Chondrocyte (in vitro differentiated cells): ENCODE measurements around the gene FNDC11. TPM values are rescaled to one million over a fixed set of nuclear protein-coding genes. Genes with fewer than 3 reads are reported as not detected.

ENCODE experiments used
- DNase-seq: peaks from one replicate; pipeline ENCODE4 v3.0.0; 2021; ENCODE audit warnings: mixed read lengths, low spot score
- H3K27ac Mint-ChIP-seq: one replicate; pipeline ENCODE4 v1.8.0; 2021; ENCODE audit warnings: mild to moderate bottlenecking, moderate library complexity, mixed read lengths; ENCODE audit not compliant: unreplicated experiment
- H3K27me3 Mint-ChIP-seq: 2 replicates; pipeline ENCODE4 v1.8.0; 2021; ENCODE audit warnings: low read depth, mixed read lengths
- H3K36me3 Mint-ChIP-seq: 2 replicates; pipeline ENCODE4 v1.8.0; 2021; ENCODE audit warnings: low read depth, mixed read lengths
- H3K4me1 Mint-ChIP-seq: 2 replicates; pipeline ENCODE4 v1.8.0; 2021; ENCODE audit warnings: low read depth, mild to moderate bottlenecking, mixed read lengths
- H3K4me3 Mint-ChIP-seq: one replicate; pipeline ENCODE4 v1.8.0; 2021; ENCODE audit warnings: mild to moderate bottlenecking, moderate library complexity, mixed read lengths; ENCODE audit not compliant: unreplicated experiment
- H3K9me3 Mint-ChIP-seq: 2 replicates; pipeline ENCODE4 v1.8.0; 2021; ENCODE audit warnings: low read depth, mixed read lengths
- total RNA-seq: library from RNA; stranded (reverse); gene quantifications from 3 replicates; pipeline ENCODE4 v1.2.1, GENCODE V29; 2021
- TF ChIP-seq, protein P1 (sequence below): fragments of 200-600 bp; sonication (generic); IDR thresholded peaks from 2 replicates; pipeline ENCODE4 v1.5.0; 2021; ENCODE audit warnings: antibody characterized with exemption, mild to moderate bottlenecking, moderate library complexity

The FNDC11 gene
- total RNA-seq, 1 donor from 2014 or later, result 0.25 TPM

DNA sequence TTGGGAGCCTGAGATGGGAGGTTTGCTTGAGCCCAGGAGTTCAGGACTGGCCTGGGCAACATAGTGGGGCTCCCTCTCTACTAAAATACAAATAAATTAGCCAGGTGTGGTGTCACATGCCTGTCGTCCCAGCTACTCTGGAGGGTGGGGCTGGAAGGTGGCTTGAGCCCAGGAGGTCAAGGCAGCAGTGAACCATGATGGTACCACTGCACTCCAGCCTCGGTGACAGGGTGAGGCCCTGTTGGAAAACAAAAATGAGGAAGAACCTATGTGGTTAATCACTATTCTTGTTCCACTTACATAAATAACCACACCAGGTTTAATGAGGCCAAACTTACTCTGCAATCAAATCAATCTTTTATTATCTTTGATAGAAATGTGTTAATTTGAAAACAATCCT, 28.0 kb upstream of the FNDC11 start:
- no peak overlapping the region for H3K4me3 Mint-ChIP-seq
- DNase-seq, result no peak
- H3K27me3 Mint-ChIP-seq, result no peaks in the 10 kb centered on the region
- H3K27ac Mint-ChIP-seq, result no peak overlapping the region
- TF ChIP-seq, protein P1, sequence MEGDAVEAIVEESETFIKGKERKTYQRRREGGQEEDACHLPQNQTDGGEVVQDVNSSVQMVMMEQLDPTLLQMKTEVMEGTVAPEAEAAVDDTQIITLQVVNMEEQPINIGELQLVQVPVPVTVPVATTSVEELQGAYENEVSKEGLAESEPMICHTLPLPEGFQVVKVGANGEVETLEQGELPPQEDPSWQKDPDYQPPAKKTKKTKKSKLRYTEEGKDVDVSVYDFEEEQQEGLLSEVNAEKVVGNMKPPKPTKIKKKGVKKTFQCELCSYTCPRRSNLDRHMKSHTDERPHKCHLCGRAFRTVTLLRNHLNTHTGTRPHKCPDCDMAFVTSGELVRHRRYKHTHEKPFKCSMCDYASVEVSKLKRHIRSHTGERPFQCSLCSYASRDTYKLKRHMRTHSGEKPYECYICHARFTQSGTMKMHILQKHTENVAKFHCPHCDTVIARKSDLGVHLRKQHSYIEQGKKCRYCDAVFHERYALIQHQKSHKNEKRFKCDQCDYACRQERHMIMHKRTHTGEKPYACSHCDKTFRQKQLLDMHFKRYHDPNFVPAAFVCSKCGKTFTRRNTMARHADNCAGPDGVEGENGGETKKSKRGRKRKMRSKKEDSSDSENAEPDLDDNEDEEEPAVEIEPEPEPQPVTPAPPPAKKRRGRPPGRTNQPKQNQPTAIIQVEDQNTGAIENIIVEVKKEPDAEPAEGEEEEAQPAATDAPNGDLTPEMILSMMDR, result no peak
- peaks cover 5% of the 10 kb centered on the region for H3K36me3 Mint-ChIP-seq
- no peaks in the 10 kb centered on the region for H3K9me3 Mint-ChIP-seq
- H3K4me1 Mint-ChIP-seq, result peaks cover 11% of the 10 kb centered on the region

DNA sequence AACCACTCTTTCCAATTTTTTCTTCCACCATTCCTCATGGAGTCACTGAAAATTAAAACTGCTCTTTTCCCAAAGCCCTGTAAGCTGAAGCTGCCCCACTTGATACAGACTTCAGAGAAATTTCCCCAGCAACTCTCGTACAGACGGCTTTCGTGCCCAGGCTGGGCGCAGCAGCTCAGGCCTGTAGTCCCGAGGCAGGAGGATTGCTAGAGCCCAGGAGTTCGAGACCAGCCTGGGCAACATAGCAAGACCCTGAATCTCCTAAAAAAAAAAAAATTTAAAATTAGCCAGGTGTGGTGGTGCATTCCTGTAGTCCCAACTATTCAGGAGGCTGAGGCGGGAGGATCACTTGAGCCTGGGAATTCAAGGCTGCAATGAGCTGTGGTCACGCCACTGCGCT, 26.8 kb upstream of the FNDC11 start:
- TF ChIP-seq, protein P1, result no peak
- Mint-ChIP-seq H3K27ac (no peak overlapping the region), H3K4me1 (peaks cover 5% of the 10 kb centered on the region), H3K4me3 (no peak overlapping the region), H3K36me3 (peaks cover 5% of the 10 kb centered on the region), H3K9me3 (no peaks in the 10 kb centered on the region), H3K27me3 (no peaks in the 10 kb centered on the region)
- no peak for DNase-seq

DNA sequence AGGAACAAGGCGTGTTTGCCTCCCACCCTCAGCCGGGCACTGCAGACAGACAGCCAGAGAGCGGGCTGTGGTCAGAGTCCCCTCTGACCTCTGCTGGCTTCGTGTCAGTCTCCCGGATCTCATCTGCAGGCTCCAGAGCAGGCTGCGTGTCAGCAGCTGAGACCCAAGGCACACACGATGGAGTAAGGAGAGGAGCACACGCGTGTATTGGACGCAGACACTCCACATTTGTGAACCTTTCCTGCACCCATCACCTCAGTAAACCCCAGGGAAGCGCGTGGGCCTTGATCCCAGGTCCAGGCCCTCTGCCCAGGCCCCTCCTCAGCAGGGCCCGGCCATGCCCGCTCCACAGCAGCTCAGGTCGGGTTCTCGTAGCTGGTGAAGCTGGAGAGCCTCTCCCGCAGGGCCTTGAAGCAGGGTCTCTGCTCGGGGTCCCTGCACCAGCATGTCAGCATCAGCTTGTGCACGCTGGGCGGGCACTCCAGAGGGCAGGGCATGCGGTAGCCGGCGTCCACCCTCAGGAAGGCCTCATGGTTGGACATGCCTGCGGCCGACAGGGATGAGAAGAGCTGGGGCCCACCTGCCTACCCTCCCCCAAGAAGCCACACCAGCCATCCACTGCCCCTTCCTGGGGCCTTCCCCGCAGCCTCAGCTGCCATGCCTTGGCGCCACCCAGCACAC, 24.6 kb upstream of the FNDC11 start:
- no peak for DNase-seq

DNA sequence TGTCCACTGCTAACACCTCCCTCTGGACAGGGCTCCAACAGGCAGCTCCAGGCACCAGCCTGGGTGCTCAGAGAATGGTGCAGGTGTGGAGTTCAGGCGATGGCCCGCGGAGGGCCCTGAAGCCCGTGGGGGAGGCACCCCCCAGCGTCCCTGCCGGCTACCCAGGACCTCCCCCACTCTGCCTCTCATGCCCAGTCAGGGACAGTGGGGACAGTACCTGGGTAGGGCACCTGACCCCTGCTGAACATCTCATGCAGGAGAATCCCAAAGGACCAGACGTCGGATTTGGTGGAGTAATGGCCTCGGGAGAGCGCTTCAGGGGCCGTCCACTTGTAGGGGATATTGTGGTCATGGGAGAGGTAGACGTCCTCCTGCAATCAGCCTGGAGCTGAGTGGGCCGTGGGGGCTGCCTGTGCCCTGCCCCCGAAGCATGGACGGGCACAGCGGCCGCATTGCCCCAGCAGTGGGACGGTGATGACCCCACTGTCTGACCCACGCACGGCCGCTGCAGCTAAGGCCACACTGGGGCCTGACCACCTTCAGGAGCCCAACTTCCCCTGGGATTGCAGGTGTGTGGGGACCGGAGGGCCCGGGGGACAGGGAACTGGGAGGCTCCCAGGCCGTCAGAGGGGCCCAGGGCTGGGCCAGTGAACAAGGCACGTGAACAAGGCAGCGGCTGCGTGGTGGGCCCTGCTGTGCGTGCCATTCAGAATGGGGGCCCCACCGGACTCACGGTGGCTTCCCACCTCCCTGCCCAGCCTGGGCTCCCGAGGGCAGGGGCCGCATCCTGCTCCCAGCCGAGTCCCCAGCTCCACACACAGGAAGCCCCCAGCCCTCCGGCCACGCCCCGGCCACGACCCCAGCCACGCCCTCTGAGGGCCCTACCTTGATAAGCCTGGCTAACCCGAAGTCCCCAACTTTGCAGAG, 23.8 kb upstream of the FNDC11 start:
- TF ChIP-seq, protein P1, result no peak
- DNase-seq, result no peak
- Mint-ChIP-seq H3K4me3 (no peak overlapping the region), H3K9me3 (no peaks in the 10 kb centered on the region), H3K4me1 (no peaks in the 10 kb centered on the region), H3K27ac (no peak overlapping the region), H3K36me3 (no peaks in the 10 kb centered on the region), H3K27me3 (no peaks in the 10 kb centered on the region)

More for the DNA sequence above, 24.6 kb upstream of the FNDC11 start:
- TF ChIP-seq, protein P1, result no peak
- no peak overlapping the region for H3K27ac Mint-ChIP-seq
- H3K9me3 Mint-ChIP-seq, result no peaks in the 10 kb centered on the region
- H3K4me3 Mint-ChIP-seq, result no peak overlapping the region
- no peaks in the 10 kb centered on the region for H3K4me1 Mint-ChIP-seq
- no peaks in the 10 kb centered on the region for H3K36me3 Mint-ChIP-seq
- no peaks in the 10 kb centered on the region for H3K27me3 Mint-ChIP-seq

DNA sequence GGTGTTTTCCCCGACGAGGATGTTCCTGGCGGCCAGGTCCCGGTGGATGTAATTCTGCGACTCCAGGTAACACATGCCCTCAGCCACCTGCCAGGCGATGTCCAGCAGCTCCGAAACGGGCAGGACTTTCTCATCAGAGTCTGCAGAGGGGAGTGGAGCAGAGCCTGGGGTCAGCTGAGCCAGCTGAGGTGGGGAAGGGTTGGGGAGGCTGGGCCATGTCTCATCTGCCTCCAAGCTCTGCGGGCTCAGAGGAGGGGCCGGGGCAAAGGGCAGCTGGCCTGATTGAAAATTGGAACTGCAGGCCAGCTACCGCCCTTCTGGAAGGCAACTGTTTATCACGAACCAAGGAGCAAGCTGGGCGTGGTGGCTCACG, 23.2 kb upstream of the FNDC11 start:
- TF ChIP-seq, protein P1, result no peak
- Mint-ChIP-seq H3K27ac (no peak overlapping the region), H3K27me3 (no peaks in the 10 kb centered on the region), H3K9me3 (no peaks in the 10 kb centered on the region), H3K36me3 (no peaks in the 10 kb centered on the region), H3K4me3 (no peak overlapping the region), H3K4me1 (no peaks in the 10 kb centered on the region)
- DNase-seq, result no peak
